OCI-LY1 (cell line): Measurements from ENCODE around the gene SIAH1.

Source experiments
- EZH2 ChIP-seq: fragments of 200-600 bp; sonication (generic), shearing (Covaris generic); IDR thresholded peaks from 2 replicates; pipeline ENCODE4 v1.8.0; 2017; ENCODE audit warnings: borderline replicate concordance, mixed run types, mild to moderate bottlenecking, antibody characterized with exemption, low read length, moderate library complexity, mixed read lengths
- TF ChIP-seq, protein P1 (sequence below): fragments of 200-600 bp; sonication (generic), shearing (Covaris generic); IDR thresholded peaks from 2 replicates; pipeline ENCODE4 v1.5.1; 2017; ENCODE audit warnings: mild to moderate bottlenecking, antibody characterized with exemption, low read length, moderate library complexity, mixed read lengths

DNA sequence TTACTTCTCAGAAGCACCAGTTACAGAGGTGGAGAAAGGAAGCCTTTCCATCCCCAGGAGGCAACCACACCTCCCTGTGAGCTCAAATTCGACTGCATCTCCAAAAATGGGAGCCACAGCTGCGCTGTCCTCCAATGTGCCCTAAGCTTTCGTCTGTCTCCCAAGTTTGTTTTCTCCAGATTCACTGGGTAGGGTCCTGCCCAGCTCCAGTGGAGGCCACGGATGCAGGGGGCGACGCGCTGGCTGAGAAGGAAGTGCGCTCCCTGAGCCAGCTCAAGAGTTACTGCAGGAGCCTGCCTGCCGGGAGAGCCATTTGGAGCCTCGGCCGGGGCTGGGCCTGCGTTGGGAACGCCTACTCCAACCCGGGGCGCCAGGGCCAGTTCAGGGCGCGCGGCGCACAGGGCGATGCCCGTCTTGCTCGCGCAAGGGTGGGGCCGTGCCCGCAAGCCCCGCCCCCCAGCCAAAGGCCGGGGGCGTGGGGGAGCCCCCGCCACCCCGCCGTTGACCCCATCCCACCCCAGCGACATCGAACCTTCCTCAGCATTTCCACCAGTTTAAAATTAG, 19.5 kb downstream of the SIAH1 start:
- TF ChIP-seq, protein P1, sequence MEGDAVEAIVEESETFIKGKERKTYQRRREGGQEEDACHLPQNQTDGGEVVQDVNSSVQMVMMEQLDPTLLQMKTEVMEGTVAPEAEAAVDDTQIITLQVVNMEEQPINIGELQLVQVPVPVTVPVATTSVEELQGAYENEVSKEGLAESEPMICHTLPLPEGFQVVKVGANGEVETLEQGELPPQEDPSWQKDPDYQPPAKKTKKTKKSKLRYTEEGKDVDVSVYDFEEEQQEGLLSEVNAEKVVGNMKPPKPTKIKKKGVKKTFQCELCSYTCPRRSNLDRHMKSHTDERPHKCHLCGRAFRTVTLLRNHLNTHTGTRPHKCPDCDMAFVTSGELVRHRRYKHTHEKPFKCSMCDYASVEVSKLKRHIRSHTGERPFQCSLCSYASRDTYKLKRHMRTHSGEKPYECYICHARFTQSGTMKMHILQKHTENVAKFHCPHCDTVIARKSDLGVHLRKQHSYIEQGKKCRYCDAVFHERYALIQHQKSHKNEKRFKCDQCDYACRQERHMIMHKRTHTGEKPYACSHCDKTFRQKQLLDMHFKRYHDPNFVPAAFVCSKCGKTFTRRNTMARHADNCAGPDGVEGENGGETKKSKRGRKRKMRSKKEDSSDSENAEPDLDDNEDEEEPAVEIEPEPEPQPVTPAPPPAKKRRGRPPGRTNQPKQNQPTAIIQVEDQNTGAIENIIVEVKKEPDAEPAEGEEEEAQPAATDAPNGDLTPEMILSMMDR: no peak
- TF ChIP-seq EZH2: no peak
